NCI-H69 (cell line): Measurements from ENCODE around the gene ARID5B.

Experiments
- DNase-seq: peaks from one replicate; lab custom pipeline; 2025; lab: John Stamatoyannopoulos, UW

ARID5B gene

GRCh38 chr10:61883371-61884025 is 18.0 kb upstream of the ARID5B start:
- DNase-seq: no peak

DNA sequence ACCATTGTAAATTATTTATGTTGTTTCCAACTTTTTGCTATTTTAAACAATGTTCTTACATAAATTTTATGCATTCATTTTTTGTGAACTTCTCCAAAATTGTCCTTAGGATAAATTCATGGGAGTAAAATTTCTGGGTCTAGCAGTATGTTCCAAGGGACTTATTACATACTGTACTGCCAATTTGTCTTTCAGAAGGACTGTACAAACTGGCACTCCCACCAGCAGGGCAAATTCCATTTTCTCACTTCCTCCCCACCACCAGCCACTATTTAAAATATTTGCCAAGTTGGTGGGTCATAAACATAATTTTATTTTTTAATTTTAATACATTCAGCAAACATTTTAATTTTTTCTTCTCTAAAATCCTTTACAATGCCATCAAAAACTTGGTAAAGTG is 13.7 kb upstream of the ARID5B start:
- DNase-seq: no peak

DNA sequence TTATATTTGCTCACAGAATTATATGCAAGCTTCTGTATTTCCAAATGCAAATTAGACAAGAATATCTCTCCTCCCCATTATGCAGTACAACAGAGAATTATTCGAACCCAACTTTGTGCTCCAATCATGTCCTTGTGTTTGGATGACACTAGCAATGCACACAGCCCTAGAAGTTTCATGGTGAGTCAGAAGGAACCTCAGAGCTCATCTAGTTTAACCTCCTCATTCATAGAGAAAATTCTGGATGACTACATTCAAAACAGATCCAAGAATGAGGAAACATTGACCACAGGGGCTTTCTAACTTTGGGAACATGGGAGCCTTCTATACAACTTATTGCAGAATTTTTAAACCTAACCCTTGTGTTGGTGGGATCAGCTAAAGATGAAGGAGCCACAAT is 12.8 kb upstream of the ARID5B start:
- no peak for DNase-seq

DNA sequence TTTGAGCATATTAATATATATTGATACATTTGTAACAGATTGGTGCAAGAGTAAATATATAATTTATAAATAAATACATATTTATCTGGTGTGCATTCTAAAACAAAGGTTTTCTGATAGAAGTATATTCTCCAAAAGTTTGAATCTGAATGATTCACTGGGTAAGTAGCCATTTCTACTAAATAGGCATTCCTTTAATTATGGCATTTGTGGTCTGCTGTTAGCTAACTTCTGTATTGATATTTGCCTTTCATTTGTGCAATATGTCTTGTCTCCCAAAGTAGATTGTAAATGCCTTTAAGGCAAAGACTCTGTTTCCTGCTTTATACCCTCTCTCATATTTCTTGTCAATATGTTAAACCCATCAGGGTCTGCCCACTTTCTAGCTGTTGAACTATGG is 11.1 kb upstream of the ARID5B start:
- peak; percentile 9 for DNase-seq

- DNase-seq: no peak
These were observed 10.6 kb upstream of the ARID5B start for GRCh38 chr10:61890881-61891409.

DNA sequence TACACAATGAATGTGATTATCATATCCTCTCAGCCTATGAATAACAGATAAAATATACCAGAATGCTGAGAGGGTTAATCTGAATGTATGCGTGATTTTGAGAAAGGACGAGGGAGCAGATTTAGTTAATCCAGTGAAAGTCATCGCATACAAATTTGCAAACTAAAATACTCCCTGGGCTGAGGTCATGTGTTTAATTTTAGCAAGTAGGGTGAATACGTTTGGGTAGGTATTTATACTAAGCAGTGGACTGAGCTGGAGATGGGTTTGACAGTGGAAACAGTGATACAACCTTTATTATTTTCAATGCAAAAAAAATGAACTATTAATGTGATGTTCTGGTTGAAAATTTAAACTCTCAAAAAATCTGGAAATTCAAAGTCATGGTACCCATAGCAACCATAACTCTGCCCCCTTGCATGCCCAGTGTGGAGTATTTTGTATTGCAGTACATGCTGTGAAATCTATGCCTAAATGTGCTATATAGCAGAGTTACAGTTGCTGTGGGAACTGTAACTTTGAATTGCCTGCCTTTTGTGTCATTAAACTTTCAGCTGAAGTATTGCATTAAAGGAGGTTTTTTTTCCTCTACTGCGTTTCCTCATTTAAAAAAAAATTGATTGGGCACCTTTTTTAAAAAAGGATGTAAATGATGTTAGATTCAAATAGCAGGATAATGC is 9.5 kb upstream of the ARID5B start:
- no peak for DNase-seq

DNA sequence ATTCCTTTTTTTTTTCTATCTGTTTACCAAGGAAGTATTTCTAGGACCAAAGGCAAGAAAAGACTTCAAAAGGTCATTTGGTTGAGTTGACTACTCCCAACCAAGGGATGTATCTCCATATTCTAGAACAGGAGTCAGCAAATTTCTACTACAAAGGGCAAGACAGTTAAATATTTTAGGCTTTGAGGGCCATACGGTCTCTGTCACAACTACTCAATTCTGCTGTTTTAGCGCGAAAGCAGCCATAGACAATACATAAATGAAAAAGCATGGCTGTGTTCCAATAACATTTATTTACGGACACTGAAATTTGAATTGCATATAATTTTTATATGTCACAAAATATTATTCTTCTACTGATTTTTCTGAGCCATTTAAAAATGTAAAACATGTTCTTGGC is 8.5 kb upstream of the ARID5B start:
- DNase-seq: no peak

DNA sequence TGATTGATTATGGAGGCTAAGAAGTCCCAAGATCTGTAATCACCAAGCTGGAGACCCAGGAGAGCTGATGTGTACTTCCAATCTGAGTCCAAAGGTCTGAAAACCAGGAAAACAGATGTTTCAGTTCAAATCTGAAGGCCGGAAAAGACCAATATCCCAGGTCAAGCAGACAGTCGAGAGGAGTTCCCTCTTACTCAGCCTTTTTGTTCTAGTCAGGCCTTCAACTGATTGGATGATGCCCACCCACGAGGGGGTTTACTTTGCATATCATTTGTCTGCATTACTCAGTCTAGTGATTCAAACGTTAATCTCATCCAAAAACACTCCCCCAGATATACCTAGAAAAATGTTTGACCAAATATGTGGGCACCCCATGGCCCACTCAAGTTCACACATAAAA is 7.4 kb upstream of the ARID5B start:
- DNase-seq: no peak

GRCh38 chr10:61895898-61896600 is 5.5 kb upstream of the ARID5B start:
- peak; percentile 81 for DNase-seq

- peak; percentile 52 for DNase-seq
These were observed 4.4 kb upstream of the ARID5B start for GRCh38 chr10:61896854-61897661.

GRCh38 chr10:61897671-61898434 is 3.6 kb upstream of the ARID5B start:
- peak; percentile 68 for DNase-seq

GRCh38 chr10:61898435-61898778 is 3.1 kb upstream of the ARID5B start:
- peak; percentile 95 for DNase-seq

- peak; percentile 73 for DNase-seq
These were observed 2.4 kb upstream of the ARID5B start for GRCh38 chr10:61899069-61899531.

- DNase-seq: no peak
These were observed 1.9 kb upstream of the ARID5B start for GRCh38 chr10:61899663-61899996.

DNA sequence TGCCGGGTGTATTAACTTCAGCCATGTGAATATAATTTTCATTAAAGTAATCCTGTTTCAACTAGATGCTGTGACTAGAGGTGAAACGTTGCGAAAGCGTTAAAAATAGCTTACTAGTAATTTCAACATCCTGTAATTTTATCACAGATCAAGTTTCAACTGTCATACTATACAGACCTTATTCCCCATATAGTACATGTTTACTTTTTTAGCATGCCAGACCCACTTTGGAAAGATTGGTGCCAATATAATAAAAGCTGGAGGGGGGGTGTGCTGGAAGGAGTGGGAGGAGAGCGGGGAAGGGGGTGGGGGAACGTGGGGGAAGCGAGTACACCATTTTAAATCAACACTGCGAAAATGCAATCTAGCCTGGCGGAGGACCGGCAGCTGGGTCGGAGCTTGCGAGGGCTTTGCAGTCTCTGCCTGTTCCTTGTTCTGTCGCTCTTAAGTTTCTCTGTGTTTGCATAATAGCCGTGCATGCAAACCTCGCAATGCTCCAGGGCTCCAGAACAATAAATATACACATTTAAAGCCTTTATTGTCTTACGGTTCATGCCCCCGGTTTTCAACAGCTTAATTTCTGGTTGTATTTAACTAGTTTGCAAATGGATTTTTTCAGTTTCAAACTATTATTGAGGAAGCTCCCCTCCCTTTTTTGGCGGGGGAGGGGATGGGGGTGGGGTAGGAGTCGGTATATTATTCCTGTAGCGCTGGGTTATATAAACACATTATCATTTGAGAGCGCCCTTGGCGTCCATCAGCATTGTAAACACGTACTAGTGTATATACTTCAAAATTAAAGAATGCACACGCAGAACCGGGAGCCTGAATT is 1.3 kb upstream of the ARID5B start:
- DNase-seq: peak; percentile 95

- peak; percentile 62 for DNase-seq
These were observed 438 bp downstream of the ARID5B start for GRCh38 chr10:61901829-61902444.

DNA sequence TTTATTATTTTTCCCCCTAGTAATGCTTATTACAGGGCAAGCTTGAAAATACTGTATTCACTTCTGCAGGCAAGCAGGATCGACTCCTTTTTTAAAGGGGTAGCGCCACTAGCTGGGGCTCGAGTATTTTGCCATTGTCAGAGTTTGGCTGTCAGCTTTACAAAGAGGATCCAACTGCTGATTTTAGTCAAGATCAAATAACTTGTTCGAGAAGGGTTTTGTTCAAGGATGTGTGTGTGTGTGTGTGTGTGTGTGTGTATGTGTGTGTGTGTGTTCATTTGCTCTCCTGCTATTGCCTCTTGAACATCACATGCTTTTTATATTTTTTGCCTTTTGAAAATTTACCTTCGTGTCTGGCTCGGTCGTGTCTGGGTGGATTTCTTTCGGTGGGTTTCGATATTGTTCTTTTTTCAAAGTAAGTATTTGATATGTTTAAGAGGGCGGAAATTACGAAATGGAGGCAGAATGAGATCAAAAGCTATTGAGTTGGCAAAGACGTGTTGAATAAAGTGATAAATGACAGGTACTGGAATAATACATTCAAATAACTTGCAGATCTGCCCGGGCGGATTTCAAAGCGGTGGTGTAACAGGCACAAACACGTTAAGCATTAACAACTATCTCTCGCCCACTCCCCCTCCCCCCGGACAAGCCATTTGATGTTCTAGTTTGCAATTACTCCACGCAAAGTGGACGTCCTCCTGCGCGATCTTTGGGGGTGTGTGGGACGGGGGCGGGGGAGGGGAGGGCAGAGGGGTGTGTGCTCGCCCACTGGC is 1.1 kb downstream of the ARID5B start:
- DNase-seq: peak; percentile 82

DNA sequence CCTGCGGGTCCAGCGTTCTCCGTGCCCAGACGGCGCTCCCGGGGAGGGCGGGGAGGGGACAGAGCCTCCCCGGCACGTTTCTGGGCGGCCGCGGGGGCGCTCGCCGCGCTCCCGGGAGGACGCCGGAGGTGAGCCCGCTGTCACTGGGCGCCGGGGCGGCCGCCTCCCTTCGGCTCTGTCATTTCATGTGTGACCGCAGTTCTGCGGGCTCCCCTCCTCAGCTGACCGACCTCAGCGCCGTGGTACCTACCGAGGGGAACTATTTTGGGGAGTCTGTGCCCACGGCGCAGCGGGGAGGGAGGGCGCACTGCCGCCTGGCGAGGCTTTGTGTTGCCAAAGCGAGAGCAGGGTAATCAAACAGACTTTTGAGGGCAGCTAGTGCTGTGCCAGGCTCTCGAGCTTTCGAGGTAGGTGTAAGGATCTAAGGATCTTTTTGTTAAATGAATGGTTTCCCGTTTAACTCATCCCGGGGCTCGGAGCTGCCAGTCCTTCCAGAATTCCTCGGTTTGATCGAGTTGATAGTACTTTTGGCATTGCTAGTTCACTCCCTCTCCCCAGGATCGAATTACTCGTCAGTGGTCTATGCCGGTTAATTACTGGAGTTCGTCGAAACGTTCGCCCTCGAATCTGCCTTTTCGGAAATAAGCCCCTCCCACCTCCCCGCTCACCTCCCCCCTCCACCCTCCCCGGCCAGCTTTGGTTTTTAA is 1.9 kb downstream of the ARID5B start:
- DNase-seq: peak; percentile 89

- peak; percentile 89 for DNase-seq
These were observed 2.4 kb downstream of the ARID5B start for GRCh38 chr10:61903928-61904344.
